Muscle layer of duodenum (tissue), 2 donors: ENCODE results near the gene ZFP90.
"Not testable (repeated sequence)": the region's sequence is repeated elsewhere in the genome, so short reads cannot be mapped to it uniquely, and the experiment has no call there.

Source experiments
- H3K27ac ChIP-seq: one replicate; pipeline ENCODE4 v1.7.0; 2013; ENCODE audit warnings: mild to moderate bottlenecking, low read length
- H3K27me3 ChIP-seq: one replicate; pipeline ENCODE4 v1.7.0; 2013; ENCODE audit warnings: low read depth, mild to moderate bottlenecking, control low read depth, low read length
- H3K36me3 ChIP-seq, 2 donors: one replicate each; pipeline ENCODE4 v1.7.0; 2013; ENCODE audit warnings: low read length in 2 of 2, control low read depth in 1 of 2, mild to moderate bottlenecking in 1 of 2; ENCODE audit not compliant: insufficient read depth in 2 of 2, control insufficient read depth in 1 of 2
- H3K4me1 ChIP-seq, 2 donors: one replicate each; pipeline ENCODE4 v1.7.0; 2013; ENCODE audit warnings: low read length in 2 of 2, mild to moderate bottlenecking in 2 of 2, control low read depth in 1 of 2, moderate library complexity in 1 of 2; ENCODE audit not compliant: insufficient read depth in 2 of 2, control insufficient read depth in 1 of 2
- H3K4me3 ChIP-seq, 2 donors: one replicate each; pipeline ENCODE4 v1.7.0; 2013; ENCODE audit warnings: low read length in 2 of 2, low read depth in 1 of 2, mild to moderate bottlenecking in 1 of 2
- H3K9me3 ChIP-seq, 2 donors: one replicate each; pipeline ENCODE4 v1.7.0; 2013; ENCODE audit warnings: low read length in 2 of 2, control low read depth in 1 of 2, mild to moderate bottlenecking in 1 of 2; ENCODE audit not compliant: control insufficient read depth in 1 of 2
- donor health status: healthy.

The ZFP90 gene

DNA sequence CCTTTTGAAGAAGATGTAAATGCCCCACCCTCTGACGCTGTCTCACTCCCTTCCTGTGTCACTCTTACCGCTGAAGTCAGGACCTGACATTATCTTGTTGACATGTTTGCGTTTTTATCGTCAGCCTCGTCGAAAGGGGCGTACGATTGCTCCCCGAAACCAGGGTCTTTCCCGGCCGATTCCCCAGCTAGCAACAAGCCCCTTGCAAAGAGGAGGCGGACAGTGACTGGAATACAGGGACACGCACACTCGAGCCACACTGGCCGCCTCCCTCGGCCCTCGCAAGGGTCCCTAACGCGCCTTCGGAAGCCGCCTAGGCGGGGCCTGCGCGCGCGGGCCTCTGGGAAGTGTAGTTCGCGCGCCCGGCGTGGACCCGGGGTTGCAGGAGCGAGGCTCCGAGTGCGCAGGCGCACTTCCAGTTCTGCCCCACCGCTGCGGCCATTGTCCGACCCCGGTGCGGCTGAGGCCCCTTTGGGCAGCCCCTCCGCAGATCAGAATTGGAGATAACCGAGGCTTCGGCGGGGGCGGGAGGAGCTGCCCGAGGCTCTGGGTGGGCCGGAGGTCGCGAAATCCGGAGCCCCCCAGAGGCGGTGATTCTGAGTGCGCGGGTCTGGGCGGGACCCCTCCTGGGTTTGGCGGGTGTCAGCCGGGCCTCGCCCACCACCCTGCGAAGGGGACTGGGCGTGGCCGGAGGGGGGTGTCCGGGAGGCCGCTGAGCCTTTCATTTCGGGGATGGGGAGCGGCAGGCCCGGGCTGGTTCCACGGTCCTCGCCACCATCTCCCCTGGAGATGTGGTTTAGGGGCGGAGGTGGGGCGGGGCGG lies at the start of gene ZFP90:
ZFP90 (plus strand) TSS at position 412 of the 822 bp plus-strand sequence. CDS start 502 bp downstream, outside the sequence.
- Histone ChIP-seq H3K9me3 (no peaks in the 10 kb centered on the region), H3K4me3 (peak within 1 kb of the TSS; percentile 77 to 92), H3K27me3 (no peaks in the 10 kb centered on the region), H3K4me1 (no peaks in the 10 kb centered on the region), H3K36me3 (peaks cover 0 to 5% of the 10 kb centered on the region in 2 donors), H3K27ac (no peak within 1 kb of the TSS)

DNA sequence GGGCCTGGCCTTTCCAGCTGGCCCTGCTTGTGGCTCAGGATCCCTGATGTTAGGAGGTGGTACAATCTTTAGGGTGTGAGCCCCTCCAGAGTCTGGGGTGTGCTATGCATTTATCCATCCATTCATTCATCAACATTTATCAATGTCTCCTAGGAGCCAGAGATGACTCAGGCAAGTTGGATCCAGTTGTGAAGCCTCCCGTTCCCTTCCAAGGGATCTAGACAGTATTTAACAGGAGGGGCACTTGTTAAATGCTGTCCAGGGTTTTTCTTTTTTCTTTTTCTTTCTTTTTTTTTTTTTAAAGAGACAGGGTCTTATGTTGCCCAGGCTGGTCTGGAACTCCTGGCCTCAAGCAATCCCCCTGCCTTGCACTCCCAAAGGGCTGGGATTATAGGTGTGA lies 48.7 kb upstream of the ZFP90 start:
- H3K36me3 ChIP-seq = no peaks in the 10 kb centered on the region
- no peaks in the 10 kb centered on the region for H3K27me3 ChIP-seq
- H3K9me3 ChIP-seq = no peaks in the 10 kb centered on the region
- peak overlapping the region; percentile 39 for H3K27ac ChIP-seq
- peaks cover 0 to 11% of the 10 kb centered on the region in 2 donors for H3K4me1 ChIP-seq
- no peak overlapping the region for H3K4me3 ChIP-seq

- peaks cover 0 to 11% of the 10 kb centered on the region in 2 donors for H3K4me1 ChIP-seq
- no peaks in the 10 kb centered on the region for H3K36me3 ChIP-seq
- no peak overlapping the region for H3K4me3 ChIP-seq
- no peaks in the 10 kb centered on the region for H3K9me3 ChIP-seq
- H3K27me3 ChIP-seq = no peaks in the 10 kb centered on the region
- H3K27ac ChIP-seq = peak overlapping the region; percentile 58
Observed at GRCh38 chr16:68490829-68491575, 48.1 kb upstream of the ZFP90 start.

- no peaks in the 10 kb centered on the region for H3K9me3 ChIP-seq
- H3K27ac ChIP-seq = peak overlapping the region; percentile 58
Observed at GRCh38 chr16:68491576-68491950, 47.5 kb upstream of the ZFP90 start.

GRCh38 chr16:68492151-68492542 lies 46.9 kb upstream of the ZFP90 start:
- no peak overlapping the region for H3K4me3 ChIP-seq
- no peaks in the 10 kb centered on the region for H3K27me3 ChIP-seq
- no peaks in the 10 kb centered on the region for H3K9me3 ChIP-seq
- H3K27ac ChIP-seq = peak overlapping the region; percentile 29
- H3K36me3 ChIP-seq = no peaks in the 10 kb centered on the region
- peaks cover 0 to 5% of the 10 kb centered on the region in 2 donors for H3K4me1 ChIP-seq

More at GRCh38 chr16:68491576-68491950, 47.5 kb upstream of the ZFP90 start:
- Histone ChIP-seq H3K4me3 (no peak overlapping the region), H3K36me3 (no peaks in the 10 kb centered on the region), H3K4me1 (peaks cover 0 to 11% of the 10 kb centered on the region in 2 donors), H3K27me3 (no peaks in the 10 kb centered on the region)

DNA sequence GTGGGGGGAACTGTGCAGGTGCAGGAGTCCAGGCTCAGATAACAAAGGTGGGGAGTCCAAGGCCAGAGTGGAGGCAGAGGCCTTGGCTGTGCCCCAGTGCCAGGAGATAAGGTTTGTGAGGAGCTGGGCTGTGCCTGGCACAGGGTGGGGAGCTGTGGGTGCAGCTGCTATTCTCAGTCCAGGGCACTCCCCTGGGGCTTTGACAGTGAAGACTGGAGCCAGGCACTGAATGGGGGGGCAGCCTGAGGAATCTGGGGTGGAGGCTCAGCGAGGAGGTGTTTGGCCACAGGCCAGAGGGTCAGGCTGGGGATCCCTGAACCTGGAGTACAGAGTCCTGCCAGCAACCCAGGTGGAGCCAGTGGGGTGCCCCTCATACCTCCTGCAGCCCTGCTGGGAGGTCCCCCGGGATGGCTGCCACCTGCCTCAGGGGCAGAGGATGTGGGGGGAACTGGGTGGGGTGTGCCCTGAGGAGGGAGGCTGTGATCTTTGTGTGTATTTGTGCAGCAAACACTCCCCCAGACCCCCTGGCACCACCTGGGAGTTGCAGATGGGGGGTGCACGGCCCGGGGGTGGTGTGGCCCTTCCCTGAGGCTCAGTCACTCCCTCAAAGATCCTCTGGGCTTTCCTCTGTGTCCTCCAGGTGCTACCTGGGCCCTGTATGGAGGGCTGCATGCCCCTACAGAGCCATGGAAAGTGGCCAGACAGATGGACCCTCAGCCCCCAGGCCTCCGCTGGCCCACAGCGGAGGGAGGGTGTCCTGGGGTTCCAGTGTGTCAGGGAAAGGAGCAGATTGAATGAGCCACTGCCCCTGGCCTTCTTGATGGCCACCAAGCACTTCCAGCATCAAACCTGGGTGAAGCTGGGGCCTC lies 46.3 kb upstream of the ZFP90 start:
- Histone ChIP-seq H3K4me3 (no peak overlapping the region), H3K27me3 (no peaks in the 10 kb centered on the region)

DNA sequence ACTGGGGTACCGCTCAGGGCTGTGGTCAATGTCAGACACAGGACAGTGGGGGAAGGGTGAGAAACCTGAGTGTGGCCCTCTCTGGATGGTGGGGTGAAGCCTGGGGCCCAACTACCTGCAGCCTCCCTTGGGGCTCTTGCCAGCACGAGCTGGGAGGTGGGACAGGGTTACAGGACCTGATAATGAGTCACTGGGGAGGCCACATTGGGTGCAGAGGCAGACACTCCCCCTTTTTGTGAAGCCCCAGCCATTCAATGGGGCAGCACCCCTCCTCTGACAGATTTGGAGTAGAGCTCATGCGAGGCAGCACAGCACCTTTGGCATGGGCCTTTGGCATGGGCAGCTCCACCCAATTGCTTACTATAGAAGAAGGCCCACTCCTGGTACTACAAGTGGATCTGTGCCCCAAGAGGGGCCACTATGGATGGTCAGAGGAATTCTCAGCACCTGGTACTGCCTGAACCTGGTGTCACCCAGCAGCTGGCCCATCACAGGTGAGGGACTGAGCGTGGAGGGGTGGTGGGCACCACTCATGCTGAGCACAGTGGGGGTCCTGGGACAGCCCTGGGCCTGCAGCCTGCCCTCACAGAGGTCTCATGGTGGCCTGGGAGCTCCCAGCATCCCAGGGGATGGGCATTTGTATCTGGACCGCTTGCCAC lies 45.5 kb upstream of the ZFP90 start:
- Histone ChIP-seq H3K9me3 (no peaks in the 10 kb centered on the region), H3K4me3 (no peak overlapping the region), H3K4me1 (peaks cover 0 to 4% of the 10 kb centered on the region in 2 donors), H3K27me3 (no peaks in the 10 kb centered on the region), H3K27ac (no peak overlapping the region), H3K36me3 (no peaks in the 10 kb centered on the region)

More for the DNA sequence above, 46.3 kb upstream of the ZFP90 start:
- H3K9me3 ChIP-seq = no peaks in the 10 kb centered on the region
- H3K27ac ChIP-seq = peak overlapping the region; percentile 67
- H3K4me1 ChIP-seq = peaks cover 0 to 4% of the 10 kb centered on the region in 2 donors
- H3K36me3 ChIP-seq = no peaks in the 10 kb centered on the region

DNA sequence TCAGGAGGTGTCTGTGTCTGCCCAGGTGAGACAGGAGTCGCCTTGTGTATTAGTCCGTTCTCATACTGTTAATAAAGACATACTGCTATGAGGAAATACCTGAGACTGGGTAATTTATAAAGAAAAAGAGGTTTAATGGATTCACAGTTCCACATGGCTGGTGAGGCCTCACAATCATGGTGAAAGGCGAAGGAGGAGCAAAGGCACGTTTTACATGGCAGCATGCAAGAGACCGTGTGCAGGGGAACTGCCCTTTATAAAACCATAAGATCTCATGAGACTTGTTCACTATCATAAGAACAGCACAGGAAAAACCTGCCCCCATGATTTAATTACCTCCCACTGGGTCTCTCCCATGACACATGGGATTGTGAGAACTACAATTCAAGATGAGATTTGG lies 44.8 kb upstream of the ZFP90 start:
- not testable (repeated sequence) for H3K27me3 ChIP-seq, H3K4me1 ChIP-seq, H3K36me3 ChIP-seq

GRCh38 chr16:68496689-68497088 lies 42.4 kb upstream of the ZFP90 start:
- H3K4me1 ChIP-seq = no peaks in the 10 kb centered on the region
- H3K36me3 ChIP-seq = no peaks in the 10 kb centered on the region
- H3K27me3 ChIP-seq = no peaks in the 10 kb centered on the region
- no peak overlapping the region for H3K27ac ChIP-seq
- no peak overlapping the region for H3K4me3 ChIP-seq
- no peaks in the 10 kb centered on the region for H3K9me3 ChIP-seq

More for the DNA sequence above, 44.8 kb upstream of the ZFP90 start:
- H3K27ac ChIP-seq, H3K4me3 ChIP-seq, H3K9me3 ChIP-seq: not testable (repeated sequence)

- Histone ChIP-seq H3K36me3 (no peaks in the 10 kb centered on the region), H3K9me3 (no peaks in the 10 kb centered on the region), H3K27ac (no peak overlapping the region), H3K4me1 (no peaks in the 10 kb centered on the region), H3K4me3 (no peak overlapping the region), H3K27me3 (no peaks in the 10 kb centered on the region)
Observed at GRCh38 chr16:68499006-68499405, 40.1 kb upstream of the ZFP90 start.
